ENCODE measurements around the gene MS4A6E.

GRCh38 chr11:60367009-60367408, 40.0 kb downstream of the MS4A6E start:
- TF ChIP-seq POLR2AphosphoS5 (IDR thresholded peaks at IDR 0.05; ENCODE audit: low read depth), result no peak
- no peak for TF ChIP-seq CTCF (conservative IDR thresholded peaks at IDR 0.05; ENCODE audit: low read depth in 2 of 2)
- no peak for TF ChIP-seq REST (IDR thresholded peaks at IDR 0.05; ENCODE audit: unreplicated experiment)
- TF ChIP-seq EZH2phosphoT487 (IDR thresholded peaks at IDR 0.05; ENCODE audit: unreplicated experiment), result no peak
- TF ChIP-seq EZH2 (IDR thresholded peaks at IDR 0.05; ENCODE audit: low read depth, unreplicated experiment), result no peak
- TF ChIP-seq CREB1 (CRISPR knock-in tag; IDR thresholded peaks at IDR 0.05; ENCODE audit: low read depth), result no peak
- no peak for TF ChIP-seq NANOG (IDR thresholded peaks at IDR 0.05; ENCODE audit: borderline replicate concordance)
- no peak for TF ChIP-seq ETS1 (IDR thresholded peaks at IDR 0.05)
- TF ChIP-seq ZNF462 (CRISPR knock-in tag; IDR thresholded peaks at IDR 0.05), result no peak
- TF ChIP-seq JUNB (IDR thresholded peaks at IDR 0.05; ENCODE audit: unreplicated experiment), result no peak
- no peak for TF ChIP-seq STAT1 (IDR thresholded peaks at IDR 0.05; ENCODE audit: unreplicated experiment)

Measured in GM23338 (cell line).